NCI-H345 (cell line): Measurements from ENCODE around the gene NUDT4B.
"Not testable (repeated sequence)": the region's sequence is repeated elsewhere in the genome, so short reads cannot be mapped to it uniquely, and the experiment has no call there.

ENCODE experiments used
- DNase-seq: peaks from one replicate; lab custom pipeline; 2025; lab: John Stamatoyannopoulos, UW

Gene NUDT4B

GRCh38 chr1:148738667-148739066 lies 9.9 kb upstream of the NUDT4B start:
- not testable (repeated sequence) for DNase-seq

GRCh38 chr1:148743200-148743599 lies 5.4 kb upstream of the NUDT4B start:
- DNase-seq, result not testable (repeated sequence)

GRCh38 chr1:148743726-148744720 lies 4.6 kb upstream of the NUDT4B start:
- not testable (repeated sequence) for DNase-seq

- not testable (repeated sequence) for DNase-seq
Measured at GRCh38 chr1:148749335-148749681, 734 bp downstream of the NUDT4B start.

GRCh38 chr1:148756231-148756630 lies 7.7 kb downstream of the NUDT4B start:
- not testable (repeated sequence) for DNase-seq

- not testable (repeated sequence) for DNase-seq
Measured at GRCh38 chr1:148757446-148757845, 8.9 kb downstream of the NUDT4B start.

- not testable (repeated sequence) for DNase-seq
Measured at GRCh38 chr1:148758412-148758811, 9.8 kb downstream of the NUDT4B start.

- DNase-seq, result not testable (repeated sequence)
Measured at GRCh38 chr1:148758925-148759324, 10.4 kb downstream of the NUDT4B start.

- not testable (repeated sequence) for DNase-seq
Measured at GRCh38 chr1:148759749-148760148, 11.2 kb downstream of the NUDT4B start.

- not testable (repeated sequence) for DNase-seq
Measured at GRCh38 chr1:148760206-148760605, 11.6 kb downstream of the NUDT4B start.

GRCh38 chr1:148761360-148761759 lies 12.8 kb downstream of the NUDT4B start:
- DNase-seq, result not testable (repeated sequence)

GRCh38 chr1:148765238-148766019 lies 16.9 kb downstream of the NUDT4B start:
- not testable (repeated sequence) for DNase-seq

GRCh38 chr1:148768541-148768940 lies 20.0 kb downstream of the NUDT4B start:
- not testable (repeated sequence) for DNase-seq

- DNase-seq, result not testable (repeated sequence)
Measured at GRCh38 chr1:148769495-148769894, 20.9 kb downstream of the NUDT4B start.

GRCh38 chr1:148773690-148774089 lies 25.1 kb downstream of the NUDT4B start:
- DNase-seq, result not testable (repeated sequence)

GRCh38 chr1:148774102-148774501 lies 25.5 kb downstream of the NUDT4B start:
- not testable (repeated sequence) for DNase-seq

- not testable (repeated sequence) for DNase-seq
Measured at GRCh38 chr1:148775263-148775662, 26.7 kb downstream of the NUDT4B start.

GRCh38 chr1:148777649-148778048 lies 29.1 kb downstream of the NUDT4B start:
- not testable (repeated sequence) for DNase-seq

GRCh38 chr1:148780404-148780803 lies 31.8 kb downstream of the NUDT4B start:
- DNase-seq, result not testable (repeated sequence)

- DNase-seq, result not testable (repeated sequence)
Measured at GRCh38 chr1:148791543-148792099, 43.0 kb downstream of the NUDT4B start.

GRCh38 chr1:148793762-148794332 lies 45.3 kb downstream of the NUDT4B start:
- not testable (repeated sequence) for DNase-seq
